ENCODE results near the gene NOX5.

GRCh38 chr15:69064649-69065048 lies 50.2 kb downstream of the NOX5 start:
- no peak for TF ChIP-seq CTCF (IDR thresholded peaks at IDR 0.05)
- TF ChIP-seq POLR2A (IDR thresholded peaks at IDR 0.05), result no peak

Measured in vagina (tissue), 2 donors.